H1 (cell line): ENCODE data around the gene MIDN. TPM values are rescaled to one million over a fixed set of nuclear protein-coding genes. Genes with fewer than 3 reads are reported as not detected.

Experiments used
- CTCF ChIA-PET: fragments of 300-600 bp; sonication (Branson Sonifier 250); formaldehyde crosslinking; loops from one replicate; lab custom pipeline; 2021; ENCODE audit not compliant: partially characterized antibody; lab: Charles Lee
- POLR2A ChIA-PET: fragments of 300-600 bp; sonication (Branson Sonifier 250); formaldehyde crosslinking; loops from one replicate; lab custom pipeline; 2021; ENCODE audit warnings: inconsistent platforms; ENCODE audit not compliant: partially characterized antibody; lab: Charles Lee
- DNase-seq, 2 experiments: peaks; one replicate each; pipeline versions ENCODE4 v3.0.0 to v3.0.0-alpha.2; 2010 to 2022; ENCODE audit warnings: low spot score in 2 of 2, low read depth in 1 of 2, mixed read lengths in 1 of 2
- FAIRE-seq: peaks from 2 replicates; lab custom pipeline; 2011; peaks lifted over from hg19 to GRCh38; lab: Jason Lieb, UNC
- H2AFZ ChIP-seq: 2 replicates; pipeline ENCODE4 v1.8.1; 2012; ENCODE audit warnings: low read length, inconsistent platforms
- H2AK5ac ChIP-seq: 2 replicates; pipeline ENCODE4 v1.6.1; 2013; ENCODE audit warnings: low read depth, low read length
- H2BK120ac ChIP-seq: replicated peaks from 2 replicates; pipeline ENCODE3; 2013; ENCODE audit warnings: low read depth, low read length, inconsistent platforms
- H2BK12ac ChIP-seq: 2 replicates; pipeline ENCODE4 v1.6.1; 2013; ENCODE audit warnings: low read depth, low read length
- H2BK15ac ChIP-seq: 2 replicates; pipeline ENCODE4 v1.6.1; 2013; ENCODE audit warnings: low read length
- H2BK20ac ChIP-seq: 2 replicates; pipeline ENCODE4 v1.6.1; 2013; ENCODE audit warnings: low read length
- H2BK5ac ChIP-seq: 2 replicates; pipeline ENCODE4 v1.6.1; 2013; ENCODE audit warnings: low read depth, low read length
- H3K14ac ChIP-seq: 2 replicates; pipeline ENCODE4 v1.6.1; 2013; ENCODE audit warnings: inconsistent platforms; ENCODE audit not compliant: insufficient read length
- H3K18ac ChIP-seq: 2 replicates; pipeline ENCODE4 v1.6.1; 2013; ENCODE audit warnings: low read length; ENCODE audit errors: extremely low read depth
- H3K23ac ChIP-seq: 2 replicates; pipeline ENCODE4 v1.6.1; 2013; ENCODE audit warnings: inconsistent platforms; ENCODE audit not compliant: insufficient read length
- H3K23me2 ChIP-seq: 2 replicates; pipeline ENCODE4 v1.6.1; 2013; ENCODE audit warnings: low read depth, low read length
- H3K27ac ChIP-seq: 2 replicates; pipeline ENCODE4 v1.6.1; 2011; ENCODE audit warnings: low read depth, low read length, inconsistent platforms
- H3K27me3 ChIP-seq, 4 experiments: replicated peaks in 1 of 4; 1 replicate in 1 of 4; 2 replicates in 3 of 4; pipeline versions ENCODE4 v1.6.1 to v1.8.1; 2011 to 2013; ENCODE audit warnings: low read length in 3 of 4, mild to moderate bottlenecking in 3 of 4, inconsistent platforms in 2 of 4, mixed read lengths in 2 of 4, moderate library complexity in 1 of 4; ENCODE audit not compliant: control insufficient read depth in 3 of 4, insufficient read depth in 3 of 4; ENCODE audit errors: extremely low read depth in 1 of 4
- H3K36me3 ChIP-seq, 4 experiments: 2 replicates each; pipeline versions ENCODE4 v1.6.1 to v1.8.1; 2011 to 2013; ENCODE audit warnings: mild to moderate bottlenecking in 4 of 4, low read length in 3 of 4, moderate library complexity in 2 of 4, control low read depth in 1 of 4, inconsistent platforms in 1 of 4; ENCODE audit not compliant: insufficient read depth in 4 of 4, control insufficient read depth in 2 of 4
- H3K4ac ChIP-seq: replicated peaks from 2 replicates; pipeline ENCODE3; 2013; ENCODE audit warnings: low read length, low read depth, mixed read lengths, inconsistent platforms; ENCODE audit not compliant: insufficient read length
- H3K4me1 ChIP-seq, 4 experiments: replicated peaks in 1 of 4; 1 replicate in 1 of 4; 2 replicates in 3 of 4; pipeline versions ENCODE4 v1.6.1 to v1.8.1; 2011 to 2013; ENCODE audit warnings: low read length in 3 of 4, inconsistent platforms in 2 of 4, mixed read lengths in 1 of 4; ENCODE audit not compliant: insufficient read depth in 4 of 4, control insufficient read depth in 3 of 4
- H3K4me2 ChIP-seq, 2 experiments: 2 replicates each; pipeline versions ENCODE4 v1.6.1 to v1.8.1; 2011 to 2013; ENCODE audit warnings: low read depth in 2 of 2, low read length in 2 of 2, control low read depth in 1 of 2, inconsistent platforms in 1 of 2, mild to moderate bottlenecking in 1 of 2; ENCODE audit not compliant: insufficient read depth in 1 of 2
- H3K4me3 ChIP-seq, 4 experiments: fragments of 200-600, 300-600 bp in 1 of 4; sonication (generic), shearing (Covaris generic), sonication (Bioruptor Twin) in 1 of 4; 2 replicates each; pipeline versions ENCODE4 v1.5.1 to v1.8.1; 2011 to 2016; ENCODE audit warnings: low read length in 4 of 4, low read depth in 3 of 4, control low read depth in 2 of 4, inconsistent platforms in 2 of 4, mild to moderate bottlenecking in 2 of 4, mixed read lengths in 1 of 4, moderate library complexity in 1 of 4; ENCODE audit not compliant: insufficient read depth in 2 of 4; ENCODE audit errors: extremely low read depth in 1 of 4
- H3K56ac ChIP-seq: replicated peaks from 2 replicates; pipeline ENCODE3; 2013; ENCODE audit warnings: low read depth, mild to moderate bottlenecking, mixed read lengths, low read length, inconsistent platforms; ENCODE audit not compliant: insufficient read length
- H3K79me1 ChIP-seq: 2 replicates; pipeline ENCODE4 v1.6.1; 2013; ENCODE audit warnings: low read depth, low read length, control low read depth
- H3K79me2 ChIP-seq, 2 experiments: 2 replicates each; pipeline versions ENCODE4 v1.6.1 to v1.8.1; 2012 to 2013; ENCODE audit warnings: low read length in 2 of 2, mild to moderate bottlenecking in 2 of 2, inconsistent platforms in 1 of 2; ENCODE audit not compliant: insufficient read depth in 2 of 2, control insufficient read depth in 1 of 2
- H3K9ac ChIP-seq, 4 experiments: replicated peaks in 1 of 4; 1 replicate in 1 of 4; 2 replicates in 3 of 4; pipeline versions ENCODE4 v1.6.1 to v1.8.1; 2011 to 2013; ENCODE audit warnings: low read depth in 3 of 4, low read length in 3 of 4, control low read depth in 2 of 4, mild to moderate bottlenecking in 2 of 4, moderate library complexity in 2 of 4, inconsistent platforms in 1 of 4; ENCODE audit errors: extremely low read depth in 1 of 4
- H3K9me3 ChIP-seq, 2 experiments: 2 replicates each; pipeline versions ENCODE4 v1.6.1 to v1.8.1; 2012 to 2013; ENCODE audit warnings: mild to moderate bottlenecking in 2 of 2, moderate library complexity in 2 of 2, control low read depth in 1 of 2, inconsistent platforms in 1 of 2, low read depth in 1 of 2, low read length in 1 of 2, mixed read lengths in 1 of 2; ENCODE audit not compliant: insufficient read depth in 2 of 2
- H4K20me1 ChIP-seq, 2 experiments: replicated peaks in 1 of 2; 2 replicates each; pipeline versions ENCODE3 to v1.8.1; 2011 to 2013; ENCODE audit warnings: inconsistent platforms in 2 of 2, low read length in 2 of 2, mild to moderate bottlenecking in 1 of 2; ENCODE audit not compliant: insufficient read depth in 2 of 2, control insufficient read depth in 1 of 2
- H4K5ac ChIP-seq: 2 replicates; pipeline ENCODE4 v1.6.1; 2013; ENCODE audit warnings: low read length, low read depth, mixed read lengths, inconsistent platforms; ENCODE audit not compliant: insufficient read length
- H4K8ac ChIP-seq: 2 replicates; pipeline ENCODE4 v1.8.0; 2013; ENCODE audit warnings: mild to moderate bottlenecking, moderate library complexity, low read length, inconsistent platforms; ENCODE audit not compliant: insufficient read depth; ENCODE audit errors: extremely low read depth
- H4K91ac ChIP-seq: replicated peaks from 2 replicates; pipeline ENCODE3; 2013; ENCODE audit warnings: low read length, mixed read lengths, inconsistent platforms; ENCODE audit not compliant: insufficient read length
- KDM1A ChIP-seq: fragments of 200-600, 300-600 bp; sonication (generic); IDR thresholded peaks from 2 replicates; pipeline ENCODE4 v1.7.1; 2016; ENCODE audit warnings: mild to moderate bottlenecking, low read length, borderline replicate concordance
- NANOG ChIP-seq: IDR thresholded peaks from 2 replicates; pipeline ENCODE4 v1.6.1; 2011; ENCODE audit warnings: low read length, low read depth, mild to moderate bottlenecking, inconsistent platforms; ENCODE audit not compliant: insufficient read depth, poor library complexity, severe bottlenecking
- POLR2AphosphoS5 ChIP-seq: IDR thresholded peaks from 2 replicates; pipeline ENCODE4 v1.6.1; 2011; ENCODE audit warnings: low read depth, low read length
- TEAD4 ChIP-seq: IDR thresholded peaks from 2 replicates; pipeline ENCODE4 v1.6.1; 2012; ENCODE audit warnings: low read depth, low read length, inconsistent platforms, mixed read lengths
- WGBS, 2 experiments: shearing (Covaris generic) in 1 of 2; methylation state at CpG; one replicate each; pipeline versions ENCODE4 v1.1.6 to v1.1.7; 2013 to 2015; ENCODE audit warnings: low lambda C conversion rate in 2 of 2, mixed read lengths in 2 of 2, inconsistent platforms in 1 of 2, low coverage in 1 of 2, missing lambda C conversion rate in 1 of 2; ENCODE audit not compliant: insufficient replicate concordance in 2 of 2, insufficient coverage in 1 of 2, insufficient read length in 1 of 2; ENCODE audit errors: extremely low coverage in 1 of 2, missing lambda C conversion rate in 1 of 2; 5-methylcytosine and 5-hydroxymethylcytosine counted together
- polyA plus RNA-seq, 7 experiments: library from polyadenylated mRNA; depleted of rRNA in 3 of 7; stranded (reverse) in 5 of 7; unstranded in 2 of 7; fragments of >200 nt in 5 of 7; fragments of 200-250 nt in 2 of 7; gene quantifications; 1 replicate in 5 of 7; 2 replicates in 1 of 7; 4 replicates in 1 of 7; pipeline versions ENCODE4 v1.2.1 to v1.2.3, GENCODE V29; 2011 to 2013; ENCODE audit warnings: missing spikeins in 2 of 7, mixed read lengths in 2 of 7
- total RNA-seq: library from RNA; stranded (reverse); fragmentation: NEBNext Ultra II Directional; extraction: Animal tissue kit (Norgen Biotek cat#: 25700); gene quantifications from 2 replicates; pipeline ENCODE4 v1.2.1, GENCODE V29; 2021

Gene MIDN
- total and polyA plus RNA-seq, 2 of the 8 experiments (the other 6 are each of a cell fraction or from before 2014, with no cell fraction given) = 39.8 to 159 TPM

DNA sequence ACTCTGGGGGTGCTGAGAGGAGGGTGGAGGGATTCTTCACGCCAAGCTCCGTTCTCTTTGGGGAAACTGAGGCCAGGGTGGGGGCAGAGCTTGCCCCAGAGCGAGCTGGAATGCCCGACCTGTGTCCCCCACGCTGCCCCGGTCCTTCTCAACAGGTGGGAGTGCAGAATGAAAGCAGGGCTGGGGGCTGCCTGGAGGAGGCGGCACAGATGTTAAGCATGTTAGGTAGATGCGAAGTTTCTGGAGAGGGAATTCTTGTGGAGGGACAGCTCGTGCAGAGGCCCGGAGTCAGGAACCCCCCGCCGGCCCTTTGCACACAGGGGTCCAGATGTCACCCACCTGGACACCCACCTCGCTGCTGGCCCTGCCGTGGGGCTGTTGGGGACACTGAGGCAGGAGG is 46.3 kb downstream of the MIDN start:
- Histone ChIP-seq H4K91ac (no peak overlapping the region), H3K4me1 (peaks cover 0 to 7% (median under 1%) of the 10 kb centered on the region in 4 experiments; a peak in 4 of 7 replicates), H3K27me3 (peaks cover 0 to 2% (median 1%) of the 10 kb centered on the region in 4 experiments; a peak in 2 of 7 replicates), H3K9me3 (no peaks in the 10 kb centered on the region), H3K4me2 (peak overlapping the region; percentile 33 to 84; a peak in 3 of 4 replicates), H2BK20ac (no peak overlapping the region), H3K27ac (no peak overlapping the region), H3K56ac (no peak overlapping the region), H3K23me2 (no peaks in the 10 kb centered on the region; the same call in 1 of the 2 replicates), H3K79me2 (no peaks in the 10 kb centered on the region), H2BK5ac (no peak overlapping the region), H3K36me3 (no peaks in the 10 kb centered on the region), H2AFZ (no peak overlapping the region), H2AK5ac (no peak overlapping the region), H3K23ac (no peak overlapping the region), H3K4me3 (no peak overlapping the region), H3K4ac (no peak overlapping the region), H2BK120ac (no peak overlapping the region), H2BK12ac (no peak overlapping the region), H3K18ac (no peak overlapping the region), H4K8ac (no peak overlapping the region), H3K79me1 (peaks cover 2% of the 10 kb centered on the region; the same call in 1 of the 2 replicates), H2BK15ac (no peak overlapping the region), H4K5ac (no peak overlapping the region), H3K14ac (no peak overlapping the region), H4K20me1 (peaks cover 7% of the 10 kb centered on the region in 2 experiments), H3K9ac (no peak overlapping the region)
- no peak for FAIRE-seq
- ChIA-PET POLR2A (interaction anchor here (1.6 kb wide), 2 partner anchors 26 to 141 kb away, joined by 5 read pairs; partner anchors contain the start of gene CIRBP), CTCF (interaction anchor here (0.7 kb wide), 1 partner anchor 50 kb away, joined by 4 read pairs; no protein-coding TSS in a partner anchor)
- WGBS, 2 experiments = 86% methylated on average over 13 of the region's 14 CpGs; no CpG with 5 or more reads in 1 of the 2 experiments
- no peak for DNase-seq
- TF ChIP-seq POLR2AphosphoS5 (no peak), TEAD4 (no peak), NANOG (no peak), KDM1A (no peak)
